ENCODE data around the gene NTRK1. TPM values are rescaled to one million over a fixed set of nuclear protein-coding genes. Genes with fewer than 3 reads are reported as not detected.

The NTRK1 gene
- total and polyA plus RNA-seq, 2 donors (not counting 1 experiment from before 2014, with no cell fraction given), result not detected

- Histone ChIP-seq H3K9ac (ENCODE audit: insufficient read depth, low read length) (no peak overlapping the region), H3K36me3 (ENCODE audit: control insufficient read depth, insufficient read depth, low read length) (no peaks in the 10 kb centered on the region), H3K27me3 (ENCODE audit: control insufficient read depth, insufficient read depth, low read length) (peaks cover 71% of the 10 kb centered on the region), H2AFZ (ENCODE audit: low read length) (no peak overlapping the region), H3K79me2 (ENCODE audit: control insufficient read depth, insufficient read depth, low read length) (no peaks in the 10 kb centered on the region), H3K4me1 (ENCODE audit: control insufficient read depth, extremely low read depth, insufficient read depth, low read length) (no peaks in the 10 kb centered on the region), H3K27ac (ENCODE audit: insufficient read depth, low read length) (no peak overlapping the region), H3K4me3 (replicated peaks in 1 of 4; ENCODE audit: control extremely low read depth in 1 of 4, insufficient read depth in 1 of 4, low read depth in 3 of 4, low read length in 4 of 4) (no peak overlapping the region), H3K9me3 (ENCODE audit: control insufficient read depth, insufficient read depth, low read depth, low read length) (no peaks in the 10 kb centered on the region), H4K20me1 (ENCODE audit: control insufficient read depth, extremely low read depth, insufficient read depth, low read length) (no peaks in the 10 kb centered on the region), H3K4me2 (ENCODE audit: extremely low read depth, insufficient read depth, low read length) (no peak overlapping the region)
- TF ChIP-seq CTCF (conservative IDR thresholded peaks at IDR 0.05 in 1 of 2, IDR thresholded peaks at IDR 0.05 in 1 of 2; ENCODE audit: low read depth in 1 of 2, low read length in 2 of 2), result no peak
- DNase-seq (ENCODE audit: low read depth in 2 of 2), result no peak
Measured at GRCh38 chr1:156881101-156881500, 20.4 kb downstream of the NTRK1 start.

GRCh38 chr1:156881663-156882062 lies 21.0 kb downstream of the NTRK1 start:
- TF ChIP-seq CTCF (conservative IDR thresholded peaks at IDR 0.05 in 1 of 2, IDR thresholded peaks at IDR 0.05 in 1 of 2; ENCODE audit: low read depth in 1 of 2, low read length in 2 of 2) (no peak), EZH2 (IDR thresholded peaks at IDR 0.05; ENCODE audit: low read length, missing control alignments) (no peak)
- Histone ChIP-seq H3K27me3 (ENCODE audit: control insufficient read depth, insufficient read depth, low read length) (peaks cover 70% of the 10 kb centered on the region), H2AFZ (ENCODE audit: low read length) (no peak overlapping the region), H3K4me1 (ENCODE audit: control insufficient read depth, extremely low read depth, insufficient read depth, low read length) (no peaks in the 10 kb centered on the region), H3K9ac (ENCODE audit: insufficient read depth, low read length) (no peak overlapping the region), H3K4me3 (replicated peaks in 1 of 4; ENCODE audit: control extremely low read depth in 1 of 4, insufficient read depth in 1 of 4, low read depth in 3 of 4, low read length in 4 of 4) (no peak overlapping the region), H3K79me2 (ENCODE audit: control insufficient read depth, insufficient read depth, low read length) (no peaks in the 10 kb centered on the region), H3K36me3 (ENCODE audit: control insufficient read depth, insufficient read depth, low read length) (no peaks in the 10 kb centered on the region), H3K4me2 (ENCODE audit: extremely low read depth, insufficient read depth, low read length) (no peak overlapping the region), H4K20me1 (ENCODE audit: control insufficient read depth, extremely low read depth, insufficient read depth, low read length) (no peaks in the 10 kb centered on the region), H3K27ac (ENCODE audit: insufficient read depth, low read length) (no peak overlapping the region), H3K9me3 (ENCODE audit: control insufficient read depth, insufficient read depth, low read depth, low read length) (no peaks in the 10 kb centered on the region)
- DNase-seq (ENCODE audit: low read depth in 2 of 2), result no peak

GRCh38 chr1:156882543-156882942 lies 21.9 kb downstream of the NTRK1 start:
- no peak overlapping the region for H3K9ac ChIP-seq (ENCODE audit: insufficient read depth, low read length)
- H3K79me2 ChIP-seq (ENCODE audit: control insufficient read depth, insufficient read depth, low read length), result no peaks in the 10 kb centered on the region
- H2AFZ ChIP-seq (ENCODE audit: low read length), result no peak overlapping the region
- TF ChIP-seq CTCF (conservative IDR thresholded peaks at IDR 0.05 in 1 of 2, IDR thresholded peaks at IDR 0.05 in 1 of 2; ENCODE audit: low read depth in 1 of 2, low read length in 2 of 2) (no peak), EZH2 (IDR thresholded peaks at IDR 0.05; ENCODE audit: low read length, missing control alignments) (no peak)
- no peak overlapping the region for H3K27ac ChIP-seq (ENCODE audit: insufficient read depth, low read length)
- DNase-seq (ENCODE audit: low read depth in 2 of 2), result no peak
- H3K36me3 ChIP-seq (ENCODE audit: control insufficient read depth, insufficient read depth, low read length), result no peaks in the 10 kb centered on the region
- no peak overlapping the region for H3K4me2 ChIP-seq (ENCODE audit: extremely low read depth, insufficient read depth, low read length)
- no peak overlapping the region for H3K4me3 ChIP-seq (replicated peaks in 1 of 4; ENCODE audit: control extremely low read depth in 1 of 4, insufficient read depth in 1 of 4, low read depth in 3 of 4, low read length in 4 of 4)
- H3K9me3 ChIP-seq (ENCODE audit: control insufficient read depth, insufficient read depth, low read depth, low read length), result no peaks in the 10 kb centered on the region
- no peaks in the 10 kb centered on the region for H4K20me1 ChIP-seq (ENCODE audit: control insufficient read depth, extremely low read depth, insufficient read depth, low read length)
- peaks cover 71% of the 10 kb centered on the region for H3K27me3 ChIP-seq (ENCODE audit: control insufficient read depth, insufficient read depth, low read length)
- no peaks in the 10 kb centered on the region for H3K4me1 ChIP-seq (ENCODE audit: control insufficient read depth, extremely low read depth, insufficient read depth, low read length)
